ENCODE results near the gene DENND1C. TPM values are rescaled to one million over a fixed set of nuclear protein-coding genes. Genes with fewer than 3 reads are reported as not detected.

DENND1C gene
- total RNA-seq, 2 experiments from 2014 or later = 58.2 to 61.2 TPM

GRCh38 chr19:6495947-6496346 is 14.4 kb upstream of the DENND1C start:
- POLR2A ChIA-PET = interaction anchor here (1.7 kb wide), 1 partner anchor 14 kb away, joined by 5 read pairs; the partner anchor contains the start of gene DENND1C

GRCh38 chr19:6494438-6495036 is 12.9 kb upstream of the DENND1C start:
- CTCF ChIA-PET = no interaction called here
- H3K9me3 Mint-ChIP-seq = peaks cover 8% of the 10 kb centered on the region
- no peak overlapping the region for H3K27ac Mint-ChIP-seq
- H3K4me3 Mint-ChIP-seq = no peak overlapping the region
- H3K36me3 Mint-ChIP-seq (ENCODE audit: low read depth) = peaks cover 2% of the 10 kb centered on the region
- no peak for DNase-seq
- TF ChIP-seq CTCF (IDR thresholded peaks at IDR 0.05) = no peak
- peaks cover 8% of the 10 kb centered on the region for H3K4me1 Mint-ChIP-seq (ENCODE audit: low read depth)
- POLR2A ChIA-PET = interaction anchor here (1.7 kb wide), 1 partner anchor 13 kb away, joined by 5 read pairs; the partner anchor contains the start of gene DENND1C
- intact Hi-C loops (cut with micrococcal nuclease) = no loop called here
- H3K27me3 Mint-ChIP-seq = no peaks in the 10 kb centered on the region
- no peak for ATAC-seq

More at GRCh38 chr19:6495947-6496346, 14.4 kb upstream of the DENND1C start:
- Mint-ChIP-seq H3K9me3 (peaks cover 8% of the 10 kb centered on the region), H3K27ac (no peak overlapping the region), H3K36me3 (ENCODE audit: low read depth) (peaks cover 2% of the 10 kb centered on the region), H3K4me3 (no peak overlapping the region), H3K27me3 (no peaks in the 10 kb centered on the region), H3K4me1 (ENCODE audit: low read depth) (peaks cover 5% of the 10 kb centered on the region)
- TF ChIP-seq CTCF (IDR thresholded peaks at IDR 0.05) = no peak
- ATAC-seq = no peak
- CTCF ChIA-PET = interaction anchor here (0.6 kb wide), 1 partner anchor 21 kb away, joined by 3 read pairs; no protein-coding TSS in a partner anchor
- DNase-seq = no peak
- intact Hi-C loops (cut with micrococcal nuclease) = no loop called here

GRCh38 chr19:6491802-6492592 is 10.4 kb upstream of the DENND1C start:
- Mint-ChIP-seq H3K27ac (no peak overlapping the region), H3K4me1 (ENCODE audit: low read depth) (peaks cover 12% of the 10 kb centered on the region), H3K27me3 (no peaks in the 10 kb centered on the region), H3K4me3 (no peak overlapping the region), H3K9me3 (peaks cover 8% of the 10 kb centered on the region), H3K36me3 (ENCODE audit: low read depth) (peaks cover 2% of the 10 kb centered on the region)
- DNase-seq = no peak
- ATAC-seq = no peak
- intact Hi-C loops (cut with micrococcal nuclease) = no loop called here
- TF ChIP-seq CTCF (IDR thresholded peaks at IDR 0.05) = no peak
- CTCF ChIA-PET = interaction anchor here (1.4 to 2.0 kb wide), 2 partner anchors 11 to 372 kb away, joined by 4 to 8 read pairs; partner anchors contain the start of gene DENND1C
- POLR2A ChIA-PET = interaction anchor here (1.1 to 1.4 kb wide), 2 partner anchors 10 to 11 kb away, joined by 4 to 8 read pairs; partner anchors contain the start of genes DENND1C and TUBB4A

- Mint-ChIP-seq H3K27me3 (no peaks in the 10 kb centered on the region), H3K27ac (peak overlapping the region; percentile 72), H3K4me1 (ENCODE audit: low read depth) (peaks cover 12% of the 10 kb centered on the region), H3K9me3 (peaks cover 8% of the 10 kb centered on the region), H3K4me3 (peak overlapping the region; percentile 70), H3K36me3 (ENCODE audit: low read depth) (peaks cover 2% of the 10 kb centered on the region)
- POLR2A ChIA-PET = no interaction called here
- ATAC-seq (no peak), DNase-seq (no peak)
- CTCF ChIA-PET = interaction anchor here (0.6 to 1.4 kb wide), 3 partner anchors 10 to 291 kb away, joined by 4 read pairs; no protein-coding TSS in a partner anchor
- no peak for TF ChIP-seq CTCF (IDR thresholded peaks at IDR 0.05)
- intact Hi-C loops (cut with micrococcal nuclease) = no loop called here
These were observed 8.5 kb upstream of the DENND1C start for GRCh38 chr19:6490134-6490533.

All from activated CD8-positive, alpha-beta T cell treated with anti-CD3 and anti-CD28 coated beads for 36 hours (primary cell).